ENCODE measurements around the gene IL21R. TPM values are rescaled to one million over a fixed set of nuclear protein-coding genes. Genes with fewer than 3 reads are reported as not detected.

Gene IL21R
- total and polyA plus RNA-seq, 9 of the 15 experiments (the other 6 are each of a cell fraction or from before 2014, with no cell fraction given), result 0.04 to 0.34 (median 0.18) TPM; not detected in 1

DNA sequence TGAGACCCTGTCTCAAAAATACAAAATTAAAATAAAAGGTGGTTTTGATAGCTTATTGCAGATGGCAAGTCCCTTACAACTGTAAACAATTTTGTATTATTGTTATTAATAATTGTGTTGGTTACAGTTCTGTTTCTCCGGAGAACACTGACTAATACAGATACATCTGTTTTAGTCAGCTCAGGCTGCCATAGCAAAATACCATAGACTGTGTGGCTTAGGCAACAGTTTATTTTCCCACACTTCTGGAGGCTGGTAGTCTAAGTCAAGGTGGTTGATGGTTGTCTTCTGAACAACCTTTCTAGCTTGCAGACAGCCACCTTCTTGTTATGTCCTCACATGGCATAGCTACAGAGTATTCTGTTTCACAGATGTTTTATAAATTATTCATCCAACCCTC is 14.2 kb upstream of the IL21R start (continued):
- TF ChIP-seq, protein P1, sequence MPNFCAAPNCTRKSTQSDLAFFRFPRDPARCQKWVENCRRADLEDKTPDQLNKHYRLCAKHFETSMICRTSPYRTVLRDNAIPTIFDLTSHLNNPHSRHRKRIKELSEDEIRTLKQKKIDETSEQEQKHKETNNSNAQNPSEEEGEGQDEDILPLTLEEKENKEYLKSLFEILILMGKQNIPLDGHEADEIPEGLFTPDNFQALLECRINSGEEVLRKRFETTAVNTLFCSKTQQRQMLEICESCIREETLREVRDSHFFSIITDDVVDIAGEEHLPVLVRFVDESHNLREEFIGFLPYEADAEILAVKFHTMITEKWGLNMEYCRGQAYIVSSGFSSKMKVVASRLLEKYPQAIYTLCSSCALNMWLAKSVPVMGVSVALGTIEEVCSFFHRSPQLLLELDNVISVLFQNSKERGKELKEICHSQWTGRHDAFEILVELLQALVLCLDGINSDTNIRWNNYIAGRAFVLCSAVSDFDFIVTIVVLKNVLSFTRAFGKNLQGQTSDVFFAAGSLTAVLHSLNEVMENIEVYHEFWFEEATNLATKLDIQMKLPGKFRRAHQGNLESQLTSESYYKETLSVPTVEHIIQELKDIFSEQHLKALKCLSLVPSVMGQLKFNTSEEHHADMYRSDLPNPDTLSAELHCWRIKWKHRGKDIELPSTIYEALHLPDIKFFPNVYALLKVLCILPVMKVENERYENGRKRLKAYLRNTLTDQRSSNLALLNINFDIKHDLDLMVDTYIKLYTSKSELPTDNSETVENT (CRISPR knock-in tag; IDR thresholded peaks at IDR 0.05), result no peak
- TF ChIP-seq, protein P2, sequence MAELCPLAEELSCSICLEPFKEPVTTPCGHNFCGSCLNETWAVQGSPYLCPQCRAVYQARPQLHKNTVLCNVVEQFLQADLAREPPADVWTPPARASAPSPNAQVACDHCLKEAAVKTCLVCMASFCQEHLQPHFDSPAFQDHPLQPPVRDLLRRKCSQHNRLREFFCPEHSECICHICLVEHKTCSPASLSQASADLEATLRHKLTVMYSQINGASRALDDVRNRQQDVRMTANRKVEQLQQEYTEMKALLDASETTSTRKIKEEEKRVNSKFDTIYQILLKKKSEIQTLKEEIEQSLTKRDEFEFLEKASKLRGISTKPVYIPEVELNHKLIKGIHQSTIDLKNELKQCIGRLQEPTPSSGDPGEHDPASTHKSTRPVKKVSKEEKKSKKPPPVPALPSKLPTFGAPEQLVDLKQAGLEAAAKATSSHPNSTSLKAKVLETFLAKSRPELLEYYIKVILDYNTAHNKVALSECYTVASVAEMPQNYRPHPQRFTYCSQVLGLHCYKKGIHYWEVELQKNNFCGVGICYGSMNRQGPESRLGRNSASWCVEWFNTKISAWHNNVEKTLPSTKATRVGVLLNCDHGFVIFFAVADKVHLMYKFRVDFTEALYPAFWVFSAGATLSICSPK (IDR thresholded peaks at IDR 0.05; ENCODE audit: borderline replicate concordance), result no peak
- TF ChIP-seq NCOA1 (IDR thresholded peaks at IDR 0.05; ENCODE audit: low read depth), result no peak

DNA sequence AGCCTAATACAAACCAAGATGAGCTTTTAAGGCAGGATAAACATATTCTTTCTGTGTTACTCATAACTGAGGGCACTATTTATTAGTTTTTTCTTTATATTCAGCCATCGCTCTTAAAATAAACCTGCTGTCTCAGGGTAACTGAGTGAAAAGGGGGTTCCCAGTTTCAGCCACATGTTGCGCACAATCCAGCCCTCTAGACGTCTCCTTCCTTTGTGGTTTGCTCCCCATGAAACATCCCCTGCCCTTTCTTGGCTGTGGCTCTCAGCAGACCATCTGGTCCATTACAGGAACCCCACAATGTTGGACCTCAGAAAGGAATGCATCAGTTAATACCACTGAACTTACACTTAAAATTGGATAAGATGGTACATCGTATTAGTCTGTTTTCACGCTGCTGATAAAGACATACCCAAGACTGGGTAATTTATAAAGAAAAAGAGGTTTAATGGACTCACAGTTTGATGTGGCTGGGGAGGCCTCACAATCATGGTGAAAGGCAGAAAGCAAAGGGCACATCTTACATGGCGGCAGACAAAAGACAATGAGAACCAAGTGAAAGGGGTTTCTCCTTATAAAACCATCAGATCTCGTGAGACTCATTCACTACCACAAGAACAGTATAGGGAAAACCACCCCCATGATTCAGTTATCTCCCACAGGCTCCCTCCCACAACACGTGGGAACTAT is 12.6 kb upstream of the IL21R start:
- ATAC-seq (no peak), FAIRE-seq (no peak), DNase-seq (ENCODE audit: extremely low read depth in 1 of 4, low spot score in 3 of 4) (no peak)
- Histone ChIP-seq H3K9ac (ENCODE audit: insufficient read depth in 1 of 2, low read depth in 2 of 2, low read length in 2 of 2) (no peak overlapping the region), H2AFZ (ENCODE audit: low read depth, low read length) (no peak overlapping the region), H3K9me3 (replicated peaks; ENCODE audit: control insufficient read depth, insufficient read depth, low read depth, low read length) (no peaks in the 10 kb centered on the region), H3K27ac (ENCODE audit: extremely low read depth, low read depth, low read length) (no peak overlapping the region), H3K79me2 (ENCODE audit: control insufficient read depth, insufficient read depth, low read length) (no peaks in the 10 kb centered on the region), H3K9me1 (ENCODE audit: control insufficient read depth, insufficient read depth, low read length) (no peaks in the 10 kb centered on the region), H3K4me1 (replicated peaks in 1 of 2; ENCODE audit: control insufficient read depth in 2 of 2, insufficient read depth in 2 of 2, low read length in 2 of 2) (no peaks in the 10 kb centered on the region), H3K36me3 (ENCODE audit: control insufficient read depth, insufficient read depth, low read length) (no peaks in the 10 kb centered on the region), H3K4me3 (no peak overlapping the region), H3K4me2 (ENCODE audit: insufficient read depth, low read length) (no peak overlapping the region), H4K20me1 (replicated peaks; ENCODE audit: control insufficient read depth, insufficient read depth, low read length) (no peaks in the 10 kb centered on the region), H3K27me3 (ENCODE audit: control insufficient read depth in 2 of 2, insufficient read depth in 2 of 2, low read length in 2 of 2) (peaks cover 5 to 17% of the 10 kb centered on the region in 2 experiments; a peak in 4 of 5 replicates)
- in situ Hi-C loops (cut with MboI), result no loop called here
- TF ChIP-seq MIER1 (IDR thresholded peaks at IDR 0.05; ENCODE audit: low read depth), result no peak
- no peak for TF ChIP-seq MCM2 (IDR thresholded peaks at IDR 0.05; ENCODE audit: low read depth)
- TF ChIP-seq, protein P3, sequence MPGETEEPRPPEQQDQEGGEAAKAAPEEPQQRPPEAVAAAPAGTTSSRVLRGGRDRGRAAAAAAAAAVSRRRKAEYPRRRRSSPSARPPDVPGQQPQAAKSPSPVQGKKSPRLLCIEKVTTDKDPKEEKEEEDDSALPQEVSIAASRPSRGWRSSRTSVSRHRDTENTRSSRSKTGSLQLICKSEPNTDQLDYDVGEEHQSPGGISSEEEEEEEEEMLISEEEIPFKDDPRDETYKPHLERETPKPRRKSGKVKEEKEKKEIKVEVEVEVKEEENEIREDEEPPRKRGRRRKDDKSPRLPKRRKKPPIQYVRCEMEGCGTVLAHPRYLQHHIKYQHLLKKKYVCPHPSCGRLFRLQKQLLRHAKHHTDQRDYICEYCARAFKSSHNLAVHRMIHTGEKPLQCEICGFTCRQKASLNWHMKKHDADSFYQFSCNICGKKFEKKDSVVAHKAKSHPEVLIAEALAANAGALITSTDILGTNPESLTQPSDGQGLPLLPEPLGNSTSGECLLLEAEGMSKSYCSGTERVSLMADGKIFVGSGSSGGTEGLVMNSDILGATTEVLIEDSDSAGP (CRISPR knock-in tag; IDR thresholded peaks at IDR 0.05), result no peak
- TF ChIP-seq IFI16 (CRISPR knock-in tag; IDR thresholded peaks at IDR 0.05), result no peak
- ChIA-PET CTCF (ENCODE audit: low intra/inter-chr PET ratio) (no interaction called here), POLR2A (no interaction called here)
- intact Hi-C loops (cut with micrococcal nuclease), result no loop called here
- 0% methylated on average over 8 of the region's 8 CpGs for WGBS (ENCODE audit: insufficient coverage, low coverage, missing lambda C conversion rate)
- BruUV-seq (replicated peaks), result no TSS peak
